SIG-M5 treated with dmso at 0.1 percent for 504 hours (cell line): ENCODE data around the gene EPM2A.
"Not testable (repeated sequence)": the region's sequence is repeated elsewhere in the genome, so short reads cannot be mapped to it uniquely, and the experiment has no call there.

ENCODE experiments used
- DNase-seq: peaks from one replicate; lab custom pipeline; 2025; ENCODE audit not compliant: unreplicated experiment; lab: John Stamatoyannopoulos, UW

Gene EPM2A

DNA sequence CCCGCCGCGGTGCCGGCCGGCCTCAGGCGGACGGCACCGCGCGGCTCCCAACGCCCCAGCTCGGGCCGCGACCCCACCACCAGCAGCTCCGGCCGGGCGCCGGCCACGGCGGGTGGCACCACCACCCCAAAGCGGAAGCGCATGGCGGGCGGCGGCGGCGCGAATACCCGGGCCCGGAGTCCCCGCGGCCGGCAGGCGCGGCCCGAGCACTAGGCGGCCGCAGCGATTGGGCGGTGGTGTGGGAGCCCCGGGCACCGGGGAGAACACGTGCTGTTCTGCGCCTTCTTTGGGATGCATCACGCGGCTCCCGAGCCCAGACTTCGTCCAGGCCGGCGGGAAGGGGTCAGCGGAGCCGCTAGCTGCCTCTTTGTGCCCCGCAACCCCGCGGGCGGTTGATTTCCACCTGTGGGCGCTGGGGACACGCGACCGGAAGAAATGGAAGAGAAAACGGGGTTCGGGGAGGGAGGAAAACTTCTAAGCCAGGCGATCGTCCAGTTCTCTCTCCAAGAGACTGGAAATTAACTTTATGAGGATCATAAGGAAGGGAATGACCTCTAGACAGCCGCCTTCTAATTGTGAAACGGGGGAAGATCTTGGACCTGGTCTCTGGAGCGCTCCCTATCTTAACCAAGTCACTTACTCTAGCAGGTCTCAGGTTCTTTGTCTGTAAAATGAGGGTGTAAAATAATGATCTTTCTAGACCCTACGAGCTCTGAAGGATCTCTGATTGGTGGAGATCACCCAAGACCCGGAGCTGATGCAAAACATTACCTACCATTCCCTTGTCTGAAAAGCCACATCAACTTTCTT lies at the start of gene EPM2A:
EPM2A (minus strand) TSS at position 165 of the 810 bp plus-strand sequence; CDS start at position 143, 22 bp downstream.
- DNase-seq, result peak; percentile 79

DNA sequence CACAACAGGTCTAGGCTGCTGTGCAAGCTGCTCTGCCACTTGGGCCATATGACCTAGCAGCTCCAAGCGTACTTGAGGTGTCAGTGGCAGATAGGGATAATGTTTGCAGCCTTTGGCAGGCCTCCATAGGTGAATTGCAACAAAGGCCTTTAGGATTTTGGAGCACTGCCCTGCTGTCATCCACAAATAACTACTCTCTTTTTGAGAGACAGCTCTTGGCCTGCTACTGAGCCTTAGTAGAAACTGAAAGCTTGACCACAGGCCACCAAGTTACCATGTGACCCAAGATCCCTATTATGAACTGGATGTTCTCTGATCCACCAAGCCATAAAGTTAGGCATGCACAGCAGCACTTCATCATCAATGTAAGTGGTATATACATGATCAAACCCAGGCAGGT lies 49.4 kb upstream of the EPM2A start:
- DNase-seq, result no peak

DNA sequence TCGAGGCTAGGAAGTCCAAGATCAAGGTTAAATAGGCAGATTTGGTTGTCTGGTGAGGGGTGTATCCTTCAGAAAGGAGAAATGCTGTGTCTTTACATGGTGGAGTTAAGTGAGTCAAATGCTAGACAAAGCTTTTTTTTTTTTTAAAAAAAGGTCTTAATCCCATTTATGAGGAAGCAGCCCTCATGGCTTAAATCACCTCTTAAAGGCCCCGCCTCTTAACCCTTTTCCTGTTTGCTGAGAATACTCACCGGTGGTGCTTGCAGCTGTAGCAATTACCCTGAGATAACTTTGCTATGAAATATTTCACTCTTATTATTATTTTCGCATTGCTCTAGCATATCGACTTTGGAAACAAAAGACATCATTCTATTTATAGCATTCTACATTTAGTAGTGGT lies 48.5 kb upstream of the EPM2A start:
- DNase-seq, result no peak

GRCh38 chr6:145772846-145773245 lies 37.5 kb upstream of the EPM2A start:
- DNase-seq, result no peak

DNA sequence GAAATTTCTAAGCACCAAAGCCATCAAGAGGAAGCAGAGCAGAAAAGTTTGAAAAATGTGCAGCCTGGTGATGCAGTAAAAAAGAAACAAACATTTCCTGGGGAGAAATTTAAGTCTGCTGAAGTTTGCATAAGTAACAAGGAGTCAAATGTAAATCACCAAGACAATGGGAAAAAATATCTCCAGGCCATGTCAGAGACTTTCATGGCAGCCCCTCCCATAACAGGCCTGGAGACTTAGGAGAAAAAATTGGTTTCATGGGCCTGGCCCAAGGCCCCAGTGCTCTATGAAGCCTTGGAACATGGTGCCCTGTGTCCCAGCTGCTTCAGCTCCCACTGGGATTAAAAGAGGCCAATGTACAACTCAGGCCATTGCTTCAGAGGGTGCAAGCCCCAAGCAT lies 30.1 kb upstream of the EPM2A start:
- DNase-seq, result no peak

DNA sequence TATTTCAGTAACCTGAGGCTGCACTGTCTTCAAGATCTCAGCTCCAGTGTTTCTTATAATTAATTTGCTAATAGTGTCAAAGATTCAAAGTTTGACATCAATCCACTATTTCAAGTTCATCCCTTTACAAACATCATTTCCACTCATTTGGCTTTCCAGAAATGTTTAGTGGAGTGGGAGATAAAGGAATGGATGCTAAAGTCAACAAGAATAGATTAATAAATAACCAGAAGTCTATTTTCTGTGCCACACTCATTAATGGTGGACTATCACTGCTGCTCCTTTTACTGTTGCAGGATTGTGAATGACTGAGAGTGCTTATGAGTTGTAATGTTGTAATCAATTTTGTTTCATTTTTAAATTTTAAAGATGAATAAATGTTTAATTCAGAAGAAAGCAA lies 28.4 kb upstream of the EPM2A start:
- DNase-seq, result no peak

- no peak for DNase-seq
Observed at GRCh38 chr6:145761584-145761983, 26.3 kb upstream of the EPM2A start.

DNA sequence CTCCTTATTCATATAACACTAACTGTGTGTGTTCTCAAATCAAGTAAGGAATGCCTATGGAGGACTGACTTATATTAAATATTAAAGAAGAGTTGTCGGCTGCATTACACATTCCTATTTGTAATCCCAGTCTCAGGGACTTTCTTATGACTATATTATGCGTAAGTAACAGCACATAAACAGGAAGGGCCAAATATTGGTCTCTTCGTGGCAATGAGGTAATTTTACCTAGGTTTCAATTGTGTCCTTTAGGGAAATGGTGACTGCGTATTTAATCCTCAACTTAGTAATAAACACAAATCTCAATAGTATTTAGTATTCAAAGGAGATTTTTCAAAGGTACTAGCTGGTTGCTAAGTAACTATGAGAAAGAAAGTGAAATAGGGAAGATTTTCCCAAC lies 22.8 kb upstream of the EPM2A start:
- no peak for DNase-seq

DNA sequence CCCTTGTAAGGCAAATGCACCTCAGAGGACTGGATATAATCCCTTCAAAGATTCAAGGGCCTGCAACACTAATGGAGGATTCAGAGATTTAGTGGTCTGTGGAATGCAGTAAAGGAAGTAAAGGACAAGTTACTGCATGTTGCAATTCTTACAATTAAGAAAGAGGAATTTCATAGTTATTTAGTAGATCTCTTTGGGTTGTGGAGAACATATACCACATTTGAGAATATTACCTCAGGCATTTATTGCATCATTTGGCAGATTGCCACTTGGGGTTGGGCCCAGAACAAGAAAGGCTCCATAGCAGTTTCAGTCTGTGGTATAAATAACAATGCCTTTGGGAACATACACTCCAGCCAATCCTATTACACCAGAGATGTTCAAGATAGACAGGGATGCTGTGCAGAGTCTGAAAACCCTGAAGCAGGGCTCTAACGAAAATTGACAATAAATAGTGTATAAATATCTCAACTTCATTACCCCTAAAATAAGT lies 20.9 kb upstream of the EPM2A start:
- peak; percentile 68 for DNase-seq

GRCh38 chr6:145755682-145756081 lies 20.4 kb upstream of the EPM2A start:
- DNase-seq, result no peak

DNA sequence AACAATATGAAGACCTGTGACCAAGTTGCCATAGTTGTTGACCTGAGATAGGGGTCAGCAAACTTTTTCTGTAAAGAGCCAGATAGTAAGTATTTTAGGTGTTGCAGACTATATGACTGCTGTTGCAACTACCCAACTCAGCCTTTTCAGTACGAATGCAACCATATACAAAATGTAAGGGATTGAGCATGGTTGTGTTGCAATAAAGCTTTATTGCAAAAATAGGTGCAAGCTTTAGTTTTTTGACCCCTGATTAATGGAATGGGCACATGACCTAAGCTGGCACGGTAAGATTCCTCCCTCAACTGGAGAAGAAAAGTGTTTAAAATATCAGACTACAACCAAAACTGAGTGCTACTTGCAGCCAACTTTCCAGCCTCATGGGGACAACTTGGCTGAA lies 17.3 kb upstream of the EPM2A start:
- DNase-seq, result no peak

- DNase-seq, result peak; percentile 6
Observed at GRCh38 chr6:145749632-145750031, 14.3 kb upstream of the EPM2A start.

- DNase-seq, result no peak
Observed at GRCh38 chr6:145745861-145746260, 10.5 kb upstream of the EPM2A start.

- DNase-seq, result no peak
Observed at GRCh38 chr6:145744619-145745018, 9.3 kb upstream of the EPM2A start.

DNA sequence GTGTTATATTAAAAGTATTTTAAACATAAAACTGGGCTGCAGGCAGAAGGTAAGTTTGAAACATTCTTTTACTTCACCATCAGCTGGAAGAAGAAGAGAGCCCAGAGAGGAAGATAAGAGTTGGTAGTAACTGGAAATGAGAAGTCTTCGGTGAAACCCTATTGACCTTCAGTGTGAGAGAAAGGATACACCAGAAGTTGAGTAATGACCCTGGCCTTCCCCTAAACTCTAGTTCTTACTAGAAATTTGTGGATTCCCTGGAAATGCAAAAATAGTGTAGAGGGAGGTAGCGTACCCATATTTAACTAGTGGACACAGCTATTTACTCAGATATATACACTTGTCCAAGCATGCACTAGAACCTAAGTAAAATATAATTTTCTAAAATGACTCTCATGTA lies 8.0 kb upstream of the EPM2A start:
- no peak for DNase-seq

DNA sequence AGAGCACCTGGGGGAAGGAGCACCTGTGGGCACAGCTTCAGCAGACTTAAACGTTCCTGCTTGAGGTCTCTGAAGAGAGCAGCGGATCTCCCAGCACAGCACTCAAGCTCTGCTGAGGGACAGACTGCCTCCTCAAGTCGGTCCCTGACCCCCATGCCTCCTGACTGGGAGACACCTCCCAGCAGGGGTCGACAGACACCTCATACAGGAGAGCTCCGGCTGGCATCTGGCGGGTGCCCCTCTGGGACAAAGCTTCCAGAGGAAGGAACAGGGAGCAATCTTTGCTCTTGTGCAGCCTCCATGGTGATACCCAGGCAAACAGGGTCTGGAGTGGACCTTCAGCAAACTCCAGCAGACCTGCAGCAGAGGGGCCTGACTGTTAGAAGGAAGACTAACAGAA lies 7.2 kb upstream of the EPM2A start:
- DNase-seq, result not testable (repeated sequence)

DNA sequence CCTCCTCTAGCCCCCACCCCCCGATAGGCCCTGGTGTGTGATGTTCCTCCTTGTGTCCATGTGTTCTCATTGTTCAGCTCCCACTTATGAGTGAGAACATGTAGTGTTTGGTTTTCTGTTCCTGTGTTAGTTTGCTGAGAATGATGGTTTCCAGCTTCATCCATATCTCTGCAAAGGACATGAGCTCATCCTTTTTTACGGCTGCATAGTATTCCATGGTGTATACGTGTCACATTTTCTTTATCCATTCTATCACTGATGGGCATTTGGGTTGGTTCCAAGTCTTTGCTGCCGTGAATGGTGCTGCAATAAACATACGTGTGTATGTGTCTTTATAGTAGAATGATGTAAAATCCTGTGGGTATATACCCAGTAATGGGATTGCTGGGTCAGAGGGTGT lies 4.4 kb upstream of the EPM2A start:
- not testable (repeated sequence) for DNase-seq

DNA sequence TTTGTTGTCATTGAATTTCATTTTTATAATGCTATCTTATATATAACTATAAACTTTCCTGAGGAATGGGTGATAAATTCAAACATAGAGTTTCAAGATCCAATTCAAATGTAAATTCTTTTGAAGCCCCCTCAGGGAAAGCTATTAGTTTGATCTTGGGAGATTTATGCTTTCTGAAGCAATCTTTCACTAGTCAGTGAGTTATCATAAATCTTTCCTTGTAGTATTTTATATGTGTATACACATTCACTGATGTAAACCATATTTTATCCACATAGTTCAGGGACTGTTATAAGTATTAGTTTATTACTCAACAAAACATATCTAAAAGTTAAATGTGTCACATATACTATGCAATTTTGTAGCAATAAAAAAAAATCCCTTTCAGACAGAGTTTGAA lies 2.9 kb upstream of the EPM2A start:
- no peak for DNase-seq

DNA sequence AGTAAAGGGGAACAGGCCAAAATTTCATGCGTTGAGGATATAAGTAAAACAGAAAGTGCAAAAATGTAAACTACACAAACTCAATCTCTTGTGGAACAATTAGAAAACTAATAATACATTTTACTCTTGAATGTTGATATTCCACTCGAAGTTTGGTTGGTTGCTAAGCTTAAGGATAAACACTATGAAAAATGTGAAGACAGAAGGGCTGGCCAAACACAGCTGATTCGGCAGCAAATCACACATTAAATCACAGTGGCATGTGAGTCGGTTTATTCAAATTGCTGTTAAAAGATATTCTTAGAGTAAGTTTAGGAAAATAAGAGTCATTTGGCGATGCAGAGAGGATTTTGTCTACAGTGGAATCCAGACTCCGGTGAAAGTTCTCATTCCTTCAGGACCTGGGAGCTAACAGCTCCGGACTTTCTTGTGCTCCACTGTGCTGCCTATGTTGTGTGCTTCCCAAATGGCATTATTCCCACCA lies 1.4 kb upstream of the EPM2A start:
- no peak for DNase-seq

DNA sequence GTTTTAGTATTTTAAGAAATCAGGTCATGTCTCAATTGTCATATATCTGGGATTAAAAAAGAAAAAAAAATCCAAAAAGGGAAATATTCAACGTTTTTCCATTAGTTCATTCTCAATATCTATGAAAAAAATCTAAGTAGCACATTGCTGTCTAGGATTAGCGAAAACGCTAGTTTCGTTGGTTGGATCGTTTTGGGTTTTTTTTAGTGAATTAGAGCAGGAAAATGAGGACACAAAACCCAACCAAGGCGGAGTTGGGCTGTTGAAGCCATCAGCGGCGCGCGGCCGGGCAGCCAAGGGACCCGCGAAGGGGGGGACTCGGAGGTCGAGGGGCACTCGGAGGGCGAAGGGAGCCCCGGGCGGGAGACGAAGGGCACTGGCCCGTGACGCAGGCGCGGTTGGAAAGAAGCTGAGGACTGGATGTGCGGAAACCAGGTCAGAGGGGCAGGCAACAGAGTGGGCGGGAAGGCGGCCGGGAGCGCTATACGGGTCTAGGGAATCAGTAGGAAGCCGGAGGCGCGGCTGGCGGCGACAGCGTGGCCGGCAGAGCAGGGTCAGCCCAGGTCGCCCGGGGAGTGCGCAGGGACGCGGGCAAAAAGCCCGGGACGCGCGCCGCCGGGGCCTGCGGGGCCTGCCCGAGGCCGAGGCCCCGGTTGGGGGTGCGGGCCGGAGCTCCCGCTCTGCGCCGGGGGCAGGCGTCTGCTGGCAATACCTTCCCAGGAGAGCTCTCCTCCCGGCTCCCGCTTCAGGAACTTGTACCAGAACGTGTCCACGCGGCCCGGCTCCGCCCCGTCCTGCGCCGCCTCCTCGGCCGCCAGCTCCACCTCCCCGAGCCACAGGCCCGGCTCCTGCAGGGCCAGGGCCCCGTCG lies 599 bp downstream of the EPM2A start:
- peak; percentile 80 for DNase-seq

DNA sequence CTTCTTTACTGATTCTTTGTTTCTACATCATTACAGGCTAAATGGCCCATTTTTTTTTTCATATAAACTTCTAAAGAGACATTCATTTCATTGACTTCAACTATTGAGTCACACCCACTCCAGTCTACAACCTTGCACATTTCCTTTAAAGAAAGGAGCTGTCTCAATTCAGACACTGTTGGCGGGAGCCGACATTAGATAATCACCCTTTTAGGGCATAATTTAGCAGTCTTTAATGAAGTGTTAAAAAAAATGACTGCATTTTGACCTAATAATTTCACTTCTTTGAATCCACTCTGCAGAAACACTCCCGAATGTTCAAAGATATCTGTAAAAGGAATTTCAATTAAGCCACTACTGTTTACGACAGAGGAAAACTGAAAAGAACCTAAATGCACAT lies 1.5 kb downstream of the EPM2A start:
- DNase-seq, result peak; percentile 39

DNA sequence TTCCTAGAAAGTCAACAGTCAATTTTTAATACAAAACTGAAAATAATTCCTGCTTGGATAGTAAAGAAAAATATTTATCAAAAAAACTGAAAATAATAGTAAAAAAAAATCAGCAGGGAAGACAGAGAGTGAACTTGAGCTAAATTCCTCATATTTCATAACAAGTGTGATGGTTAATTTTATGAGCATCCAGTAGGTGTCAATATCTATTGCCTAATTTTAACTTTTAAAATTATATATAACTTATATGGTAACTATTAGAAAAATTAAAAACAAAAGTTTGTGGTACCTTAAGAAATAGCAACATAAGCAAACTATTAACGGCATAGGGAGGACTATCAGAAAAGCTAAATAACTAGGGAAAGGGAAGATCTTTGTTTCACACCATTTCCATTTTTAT lies 2.1 kb downstream of the EPM2A start:
- no peak for DNase-seq
